HepG2 (cell line): Measurements from ENCODE around the gene MYL6. TPM values are rescaled to one million over a fixed set of nuclear protein-coding genes. Genes with fewer than 3 reads are reported as not detected.
A peak's percentile ranks its signal among the peaks of the same experiment; 100 is the strongest.

ENCODE experiments used
- ARNT2 ChIP-seq: sonication (generic); formaldehyde crosslinking; IDR thresholded peaks from 2 replicates; pipeline ENCODE4 v1.8.0; 2022; ENCODE audit warnings: mild to moderate bottlenecking, low read depth, missing genetic modification reagents, moderate library complexity
- CEBPG ChIP-seq: IDR thresholded peaks from 2 replicates; pipeline ENCODE4 v1.6.1; 2016
- DR1 ChIP-seq: sonication (generic); formaldehyde crosslinking; IDR thresholded peaks from 2 replicates; pipeline ENCODE4 v1.8.0; 2021; ENCODE audit warnings: mild to moderate bottlenecking, missing genetic modification reagents, inconsistent platforms
- FOXJ3 ChIP-seq: sonication (generic); formaldehyde crosslinking; IDR thresholded peaks from 2 replicates; pipeline ENCODE4 v1.4.0; 2020; ENCODE audit warnings: missing genetic modification reagents, mild to moderate bottlenecking, borderline replicate concordance
- GRHL1 ChIP-seq: sonication (generic); formaldehyde crosslinking; conservative IDR thresholded peaks from 2 replicates; pipeline ENCODE4 v1.8.0; 2022; ENCODE audit warnings: missing genetic modification reagents
- MIER3 ChIP-seq: IDR thresholded peaks from 2 replicates; pipeline ENCODE4 v1.6.1; 2016; ENCODE audit warnings: missing compliant biosample characterization, borderline replicate concordance
- MLX ChIP-seq: IDR thresholded peaks from 2 replicates; pipeline ENCODE4 v1.6.1; 2016
- POLR2G ChIP-seq: fragments of 200-400 bp; formaldehyde crosslinking; IDR thresholded peaks from 2 replicates; pipeline ENCODE4 v1.6.1; 2018; ENCODE audit warnings: mild to moderate bottlenecking, low read depth, low read length, moderate library complexity
- RBM22 ChIP-seq: fragments of 200-400 bp; formaldehyde crosslinking; optimal IDR thresholded peaks from 2 replicates; pipeline ENCODE3; 2017; ENCODE audit warnings: mild to moderate bottlenecking, low read length, moderate library complexity
- SMARCC2 ChIP-seq: fragments of 450-650 bp; IDR thresholded peaks from 2 replicates; pipeline ENCODE4 v1.6.1; 2017; ENCODE audit warnings: antibody characterized with exemption, mild to moderate bottlenecking
- SP140L ChIP-seq: sonication (generic); formaldehyde crosslinking; IDR thresholded peaks from 2 replicates; pipeline ENCODE4 v1.4.0; 2020; ENCODE audit warnings: missing genetic modification reagents, borderline replicate concordance
- TBP ChIP-seq: sonication (generic); formaldehyde crosslinking; IDR thresholded peaks from 2 replicates; pipeline ENCODE4 v1.5.0; 2020; ENCODE audit warnings: missing genetic modification reagents
- ZC3H4 ChIP-seq: sonication (generic); formaldehyde crosslinking; IDR thresholded peaks from 2 replicates; pipeline ENCODE4 v1.4.0; 2020; ENCODE audit warnings: missing genetic modification reagents, borderline replicate concordance
- ZFP90 ChIP-seq: sonication (generic); formaldehyde crosslinking; IDR thresholded peaks from 2 replicates; pipeline ENCODE4 v1.8.0; 2022; ENCODE audit warnings: missing genetic modification reagents, mild to moderate bottlenecking, inconsistent platforms, borderline replicate concordance
- ZFY ChIP-seq: sonication (generic); formaldehyde crosslinking; IDR thresholded peaks from 2 replicates; pipeline ENCODE4 v1.4.0; 2020; ENCODE audit warnings: missing genetic modification reagents
- ZNF136 ChIP-seq: sonication (generic); formaldehyde crosslinking; IDR thresholded peaks from 2 replicates; pipeline ENCODE4 v1.8.1; 2022; ENCODE audit warnings: low read depth, mild to moderate bottlenecking, moderate library complexity, missing genetic modification reagents
- ZNF207 ChIP-seq: fragments of 450-650 bp; IDR thresholded peaks from 2 replicates; pipeline ENCODE4 v1.6.1; 2016; ENCODE audit warnings: antibody characterized with exemption, borderline replicate concordance
- ZNF263 ChIP-seq: sonication (generic); formaldehyde crosslinking; IDR thresholded peaks from 2 replicates; pipeline ENCODE4 v1.4.0; 2020; ENCODE audit warnings: missing genetic modification reagents
- ZNF468 ChIP-seq: sonication (generic); formaldehyde crosslinking; IDR thresholded peaks from 2 replicates; pipeline ENCODE4 v1.8.0; 2022; ENCODE audit warnings: mild to moderate bottlenecking, moderate library complexity, missing genetic modification reagents
- ZNF484 ChIP-seq: sonication (generic); formaldehyde crosslinking; IDR thresholded peaks from 2 replicates; pipeline ENCODE4 v1.5.1; 2020; ENCODE audit warnings: mild to moderate bottlenecking, low read depth, missing genetic modification reagents, borderline replicate concordance
- ZNF496 ChIP-seq: sonication (generic); formaldehyde crosslinking; IDR thresholded peaks from 2 replicates; pipeline ENCODE4 v1.8.1; 2023; ENCODE audit warnings: mild to moderate bottlenecking, moderate library complexity, missing genetic modification reagents; ENCODE audit not compliant: insufficient replicate concordance
- ZNF720 ChIP-seq: sonication (generic); formaldehyde crosslinking; IDR thresholded peaks from 2 replicates; pipeline ENCODE4 v1.4.0; 2020; ENCODE audit warnings: missing genetic modification reagents
- ZSCAN31 ChIP-seq: sonication (generic); formaldehyde crosslinking; IDR thresholded peaks from 2 replicates; pipeline ENCODE4 v1.5.0; 2020; ENCODE audit warnings: low read depth, mild to moderate bottlenecking, missing genetic modification reagents
- polyA plus RNA-seq, 8 experiments: library from polyadenylated mRNA; depleted of rRNA in 3 of 8; stranded (reverse) in 7 of 8; unstranded in 1 of 8; fragments of >200 nt; fragmentation: Illumina TruSeq in 4 of 8; extraction: Trizol in 4 of 8; gene quantifications; 2 replicates each; pipeline versions ENCODE4 v1.2.1 to v1.2.3, GENCODE V29; 2011 to 2016; ENCODE audit warnings: low read depth in 4 of 8, missing spikeins in 1 of 8, mixed read lengths in 1 of 8; ENCODE audit not compliant: insufficient read depth in 1 of 8
- total RNA-seq, 5 experiments: library from RNA; depleted of rRNA; stranded (reverse); fragments of >200 nt; fragmentation: Illumina TruSeq; extraction: Trizol; gene quantifications; 2 replicates each; pipeline ENCODE4 v1.2.3, GENCODE V29; 2016; ENCODE audit warnings: low read depth in 1 of 5
- TF ChIP-seq, protein P1 (sequence below): sonication (generic); formaldehyde crosslinking; IDR thresholded peaks from 2 replicates; pipeline ENCODE4 v1.8.1; 2023; ENCODE audit warnings: mild to moderate bottlenecking, inconsistent platforms, moderate library complexity, missing genetic modification reagents, borderline replicate concordance
- TF ChIP-seq, protein P2 (sequence below): sonication (generic); formaldehyde crosslinking; IDR thresholded peaks from 2 replicates; pipeline ENCODE4 v1.5.1; 2020; ENCODE audit warnings: missing genetic modification reagents, mild to moderate bottlenecking, borderline replicate concordance

MYL6 gene
- total and polyA plus RNA-seq, 2 of the 13 experiments (the other 11 are each of a cell fraction or from before 2014, with no cell fraction given): 1,127 to 1,192 TPM

DNA sequence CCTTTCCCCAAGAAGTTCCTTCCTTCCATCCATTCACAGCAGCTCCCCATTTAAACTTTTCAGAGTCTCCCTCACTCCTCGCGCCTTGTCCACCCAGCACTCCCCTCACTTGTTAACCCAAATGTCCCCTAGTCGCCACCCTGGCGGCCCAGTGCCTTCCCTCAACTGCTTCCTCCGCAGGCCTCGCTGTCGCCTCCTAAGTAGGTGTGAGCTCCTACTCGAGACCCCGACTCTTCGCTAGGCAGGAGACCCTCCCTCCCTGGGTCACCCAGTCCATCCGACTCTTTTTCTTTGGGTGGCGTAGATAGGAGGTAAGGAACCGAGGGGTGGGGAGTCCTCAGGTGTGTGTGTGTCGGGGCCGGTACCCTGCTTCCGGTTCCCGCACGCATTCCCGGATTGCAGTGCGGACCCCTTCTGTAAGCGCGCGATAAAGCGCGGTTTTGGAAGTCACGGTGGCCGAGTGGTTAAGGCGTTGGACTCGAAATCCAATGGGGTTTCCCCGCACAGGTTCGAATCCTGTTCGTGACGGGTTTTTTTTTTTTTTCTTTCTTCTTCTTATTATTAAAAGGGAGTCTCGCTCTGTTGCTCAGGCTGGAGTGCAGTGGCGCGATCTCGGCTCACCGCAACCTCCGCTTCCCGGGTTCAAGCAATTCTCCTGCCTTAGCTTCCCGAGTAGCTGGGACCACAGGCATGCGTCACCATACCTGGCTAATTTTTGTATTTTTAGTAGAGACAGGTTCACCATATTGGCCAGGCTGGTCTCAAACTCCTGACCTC, 31.9 kb downstream of the MYL6 start (continued):
- TF ChIP-seq FOXJ3: no peak
- peak; percentile 65; the same call in 1 of the 2 replicates for TF ChIP-seq MIER3 (CRISPR knock-in tag)
- no peak for TF ChIP-seq GRHL1 (CRISPR knock-in tag)
- no peak for TF ChIP-seq ZNF484
- TF ChIP-seq ZNF720 (CRISPR knock-in tag): no peak
- 0 out of 2 replicates have a peak, but pooled peaks have one; percentile 27 for TF ChIP-seq ZFP90 (CRISPR knock-in tag)
- peak; percentile 41 for TF ChIP-seq ZNF263 (CRISPR knock-in tag)
- TF ChIP-seq ARNT2 (CRISPR knock-in tag): peak; percentile 42; the same call in 1 of the 2 replicates
- no peak for TF ChIP-seq ZSCAN31 (CRISPR knock-in tag)
- peak; percentile 75 for TF ChIP-seq RBM22
- TF ChIP-seq, protein P1, sequence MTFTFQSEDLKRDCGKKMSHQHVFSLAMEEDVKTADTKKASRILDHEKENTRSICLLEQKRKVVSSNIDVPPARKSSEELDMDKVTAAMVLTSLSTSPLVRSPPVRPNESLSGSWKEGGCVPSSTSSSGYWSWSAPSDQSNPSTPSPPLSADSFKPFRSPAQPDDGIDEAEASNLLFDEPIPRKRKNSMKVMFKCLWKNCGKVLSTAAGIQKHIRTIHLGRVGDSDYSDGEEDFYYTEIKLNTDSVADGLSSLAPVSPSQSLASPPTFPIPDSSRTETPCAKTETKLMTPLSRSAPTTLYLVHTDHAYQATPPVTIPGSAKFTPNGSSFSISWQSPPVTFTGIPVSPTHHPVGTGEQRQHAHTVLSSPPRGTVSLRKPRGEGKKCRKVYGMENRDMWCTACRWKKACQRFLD (CRISPR knock-in tag): 0 out of 2 replicates have a peak, but pooled peaks have one; percentile 51
- TF ChIP-seq SP140L (CRISPR knock-in tag): no peak
- peak; percentile 72 for TF ChIP-seq ZFY (CRISPR knock-in tag)
- no peak for TF ChIP-seq DR1 (CRISPR knock-in tag)
- TF ChIP-seq, protein P2, sequence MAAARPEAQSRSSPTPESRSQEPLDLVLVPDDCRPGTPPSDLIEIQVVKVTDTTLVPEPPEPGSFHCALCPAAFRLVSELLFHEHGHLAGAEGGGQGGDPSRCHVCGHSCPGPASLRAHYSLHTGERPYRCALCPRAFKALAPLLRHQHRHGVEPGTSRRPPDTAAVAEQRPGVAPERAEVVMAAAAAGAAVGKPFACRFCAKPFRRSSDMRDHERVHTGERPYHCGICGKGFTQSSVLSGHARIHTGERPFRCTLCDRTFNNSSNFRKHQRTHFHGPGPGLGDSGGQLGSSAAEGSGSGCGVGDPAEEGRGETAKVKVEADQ (CRISPR knock-in tag): no peak
- TF ChIP-seq ZC3H4 (CRISPR knock-in tag): no peak
- TF ChIP-seq ZNF468: no peak
- TF ChIP-seq CEBPG: 0 out of 2 replicates have a peak, but pooled peaks have one; percentile 13
- TF ChIP-seq ZNF496: no peak
- TF ChIP-seq TBP: 0 out of 2 replicates have a peak, but pooled peaks have one; percentile 23
- TF ChIP-seq ZNF136: no peak
- peak; percentile 58 for TF ChIP-seq POLR2G
- TF ChIP-seq MLX (CRISPR knock-in tag): 0 out of 2 replicates have a peak, but pooled peaks have one; percentile 46
- no peak for TF ChIP-seq ZNF207
- TF ChIP-seq SMARCC2: no peak
